ENCODE measurements around the gene ROS1. TPM values are rescaled to one million over a fixed set of nuclear protein-coding genes. Genes with fewer than 3 reads are reported as not detected.

ROS1 gene
- total and polyA plus RNA-seq, 4 donors = under 0.01 TPM; not detected in 3

DNA sequence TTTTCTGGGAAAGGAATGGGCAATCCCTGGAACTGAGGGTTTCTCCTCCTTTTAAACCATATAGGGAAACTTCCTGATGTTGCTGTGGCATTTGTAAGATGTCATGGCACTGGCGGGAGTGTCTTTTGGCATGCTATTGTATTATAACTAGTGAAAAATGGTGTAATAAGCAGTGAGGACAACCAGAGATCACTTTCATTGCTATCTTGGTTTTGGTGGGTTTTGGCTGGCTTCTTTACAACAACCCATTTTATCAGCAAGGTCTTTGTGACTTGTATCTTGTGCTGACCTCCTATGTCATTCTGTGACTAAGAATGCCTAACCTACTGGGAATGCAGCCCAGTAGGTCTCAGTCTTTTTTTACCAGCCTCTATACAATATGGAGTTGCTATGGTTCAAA is 47.7 kb upstream of the ROS1 start (continued):
- TF ChIP-seq, protein P1, sequence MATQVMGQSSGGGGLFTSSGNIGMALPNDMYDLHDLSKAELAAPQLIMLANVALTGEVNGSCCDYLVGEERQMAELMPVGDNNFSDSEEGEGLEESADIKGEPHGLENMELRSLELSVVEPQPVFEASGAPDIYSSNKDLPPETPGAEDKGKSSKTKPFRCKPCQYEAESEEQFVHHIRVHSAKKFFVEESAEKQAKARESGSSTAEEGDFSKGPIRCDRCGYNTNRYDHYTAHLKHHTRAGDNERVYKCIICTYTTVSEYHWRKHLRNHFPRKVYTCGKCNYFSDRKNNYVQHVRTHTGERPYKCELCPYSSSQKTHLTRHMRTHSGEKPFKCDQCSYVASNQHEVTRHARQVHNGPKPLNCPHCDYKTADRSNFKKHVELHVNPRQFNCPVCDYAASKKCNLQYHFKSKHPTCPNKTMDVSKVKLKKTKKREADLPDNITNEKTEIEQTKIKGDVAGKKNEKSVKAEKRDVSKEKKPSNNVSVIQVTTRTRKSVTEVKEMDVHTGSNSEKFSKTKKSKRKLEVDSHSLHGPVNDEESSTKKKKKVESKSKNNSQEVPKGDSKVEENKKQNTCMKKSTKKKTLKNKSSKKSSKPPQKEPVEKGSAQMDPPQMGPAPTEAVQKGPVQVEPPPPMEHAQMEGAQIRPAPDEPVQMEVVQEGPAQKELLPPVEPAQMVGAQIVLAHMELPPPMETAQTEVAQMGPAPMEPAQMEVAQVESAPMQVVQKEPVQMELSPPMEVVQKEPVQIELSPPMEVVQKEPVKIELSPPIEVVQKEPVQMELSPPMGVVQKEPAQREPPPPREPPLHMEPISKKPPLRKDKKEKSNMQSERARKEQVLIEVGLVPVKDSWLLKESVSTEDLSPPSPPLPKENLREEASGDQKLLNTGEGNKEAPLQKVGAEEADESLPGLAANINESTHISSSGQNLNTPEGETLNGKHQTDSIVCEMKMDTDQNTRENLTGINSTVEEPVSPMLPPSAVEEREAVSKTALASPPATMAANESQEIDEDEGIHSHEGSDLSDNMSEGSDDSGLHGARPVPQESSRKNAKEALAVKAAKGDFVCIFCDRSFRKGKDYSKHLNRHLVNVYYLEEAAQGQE (IDR thresholded peaks at IDR 0.05) = no peak
- TF ChIP-seq TAF1 (conservative IDR thresholded peaks at IDR 0.05) = no peak
- no peak for TF ChIP-seq RXRA (IDR thresholded peaks at IDR 0.05)

- H3K36me3 ChIP-seq (ENCODE audit: control insufficient read depth in 4 of 4, insufficient read depth in 3 of 4, low read depth in 1 of 4, low read length in 3 of 4) = no peaks in the 10 kb centered on the region
- no peaks in the 10 kb centered on the region for H3K9me3 ChIP-seq (ENCODE audit: control insufficient read depth in 4 of 4, low read length in 3 of 4)
- no peaks in the 10 kb centered on the region for H3K4me1 ChIP-seq (ENCODE audit: control insufficient read depth in 4 of 4, insufficient read depth in 4 of 4, low read length in 3 of 4)
- H3K27ac ChIP-seq (ENCODE audit: low read depth in 1 of 2, low read length in 2 of 2) = no peak overlapping the region
- WGBS = 95% methylated on average over 3 of the region's 3 CpGs
- no peak overlapping the region for H3K4me3 ChIP-seq (ENCODE audit: low read depth in 1 of 3, low read length in 3 of 3)
- no peak for TF ChIP-seq ZBTB33 (IDR thresholded peaks at IDR 0.05)
- no peak for TF ChIP-seq FOXA1 (IDR thresholded peaks at IDR 0.05)
- TF ChIP-seq, protein P2, sequence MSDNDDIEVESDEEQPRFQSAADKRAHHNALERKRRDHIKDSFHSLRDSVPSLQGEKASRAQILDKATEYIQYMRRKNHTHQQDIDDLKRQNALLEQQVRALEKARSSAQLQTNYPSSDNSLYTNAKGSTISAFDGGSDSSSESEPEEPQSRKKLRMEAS (IDR thresholded peaks at IDR 0.05) = no peak
- no peak for TF ChIP-seq GABPA (IDR thresholded peaks at IDR 0.05 in 1 of 2, conservative IDR thresholded peaks at IDR 0.05 in 1 of 2)
- no peak for TF ChIP-seq YY1 (IDR thresholded peaks at IDR 0.05)
- TF ChIP-seq, protein P1 (IDR thresholded peaks at IDR 0.05) = no peak
- TF ChIP-seq TAF1 (conservative IDR thresholded peaks at IDR 0.05) = no peak
- TF ChIP-seq NR2F2 (IDR thresholded peaks at IDR 0.05) = no peak
- TF ChIP-seq, protein P3, sequence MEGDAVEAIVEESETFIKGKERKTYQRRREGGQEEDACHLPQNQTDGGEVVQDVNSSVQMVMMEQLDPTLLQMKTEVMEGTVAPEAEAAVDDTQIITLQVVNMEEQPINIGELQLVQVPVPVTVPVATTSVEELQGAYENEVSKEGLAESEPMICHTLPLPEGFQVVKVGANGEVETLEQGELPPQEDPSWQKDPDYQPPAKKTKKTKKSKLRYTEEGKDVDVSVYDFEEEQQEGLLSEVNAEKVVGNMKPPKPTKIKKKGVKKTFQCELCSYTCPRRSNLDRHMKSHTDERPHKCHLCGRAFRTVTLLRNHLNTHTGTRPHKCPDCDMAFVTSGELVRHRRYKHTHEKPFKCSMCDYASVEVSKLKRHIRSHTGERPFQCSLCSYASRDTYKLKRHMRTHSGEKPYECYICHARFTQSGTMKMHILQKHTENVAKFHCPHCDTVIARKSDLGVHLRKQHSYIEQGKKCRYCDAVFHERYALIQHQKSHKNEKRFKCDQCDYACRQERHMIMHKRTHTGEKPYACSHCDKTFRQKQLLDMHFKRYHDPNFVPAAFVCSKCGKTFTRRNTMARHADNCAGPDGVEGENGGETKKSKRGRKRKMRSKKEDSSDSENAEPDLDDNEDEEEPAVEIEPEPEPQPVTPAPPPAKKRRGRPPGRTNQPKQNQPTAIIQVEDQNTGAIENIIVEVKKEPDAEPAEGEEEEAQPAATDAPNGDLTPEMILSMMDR (IDR thresholded peaks at IDR 0.05; ENCODE audit: low read depth, low read length, missing input control) = no peak
- no peak for TF ChIP-seq HNF4A (conservative IDR thresholded peaks at IDR 0.05)
- TF ChIP-seq, protein P4, sequence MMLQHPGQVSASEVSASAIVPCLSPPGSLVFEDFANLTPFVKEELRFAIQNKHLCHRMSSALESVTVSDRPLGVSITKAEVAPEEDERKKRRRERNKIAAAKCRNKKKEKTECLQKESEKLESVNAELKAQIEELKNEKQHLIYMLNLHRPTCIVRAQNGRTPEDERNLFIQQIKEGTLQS (IDR thresholded peaks at IDR 0.05) = no peak
- no peak for TF ChIP-seq RXRA (IDR thresholded peaks at IDR 0.05)
- H3K9ac ChIP-seq (ENCODE audit: low read depth in 1 of 2, low read length in 2 of 2) = no peak overlapping the region
- no peaks in the 10 kb centered on the region for H3K27me3 ChIP-seq (ENCODE audit: control insufficient read depth in 4 of 4, insufficient read depth in 4 of 4, low read length in 3 of 4)
- DNase-seq (ENCODE audit: low spot score) = no peak
These were observed 46.9 kb upstream of the ROS1 start for GRCh38 chr6:117472667-117473066.
